GM19438 (cell line): Measurements from ENCODE around the gene USH1C.
A peak's percentile ranks its signal among the peaks of the same experiment; 100 is the strongest.

Experiments used
- ATAC-seq: cut with Tn5 transposase; IDR thresholded peaks from one replicate; pipeline ENCODE4 v1.9.1; 2021; ENCODE audit warnings: low read depth; ENCODE audit not compliant: unreplicated experiment

Gene USH1C

DNA sequence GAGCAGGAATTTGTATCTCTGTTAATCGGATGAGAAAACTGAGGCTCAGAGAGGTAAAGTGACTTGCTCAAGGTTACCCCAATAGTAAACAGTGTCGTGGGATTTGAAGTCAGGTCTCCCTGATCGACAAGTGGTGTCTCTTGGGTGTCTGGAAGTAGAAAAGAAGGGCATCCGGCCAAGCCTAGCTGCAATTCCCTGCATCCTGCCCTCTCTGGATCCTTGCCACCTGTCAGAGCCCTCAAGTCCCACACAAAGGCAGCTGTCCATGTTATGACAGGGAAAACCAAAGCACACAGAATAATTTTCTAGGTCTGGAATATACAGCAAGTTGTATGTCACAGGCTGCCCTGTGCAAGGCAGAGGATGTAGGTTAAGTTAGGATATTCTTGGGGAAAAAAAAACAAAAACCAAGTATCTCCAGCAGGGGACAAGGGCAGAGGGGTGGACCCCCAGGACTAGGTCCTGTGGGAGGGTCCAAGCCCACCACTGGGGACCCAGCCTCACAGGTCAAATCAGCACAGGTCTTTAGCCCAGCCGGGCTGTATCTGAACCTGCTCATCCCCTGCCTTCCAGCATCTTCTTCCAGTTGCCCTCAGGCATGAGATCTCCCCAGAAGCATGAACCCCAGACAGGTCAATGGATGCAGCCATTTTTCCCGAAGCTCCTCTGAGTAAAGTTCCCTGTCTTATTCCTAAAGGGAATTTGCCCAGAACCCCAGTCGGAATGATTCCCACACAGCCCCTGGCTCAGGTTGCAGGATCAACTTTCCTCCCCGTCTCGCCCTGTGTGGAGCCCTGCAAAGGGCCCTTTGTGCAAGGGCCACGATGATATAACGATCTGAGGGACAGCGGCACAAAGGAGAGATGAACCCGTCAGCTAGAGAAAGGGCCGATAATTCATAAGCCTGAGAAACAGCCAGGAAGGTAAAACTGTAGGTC lies 15.0 kb downstream of the USH1C start:
- ATAC-seq: no peak

DNA sequence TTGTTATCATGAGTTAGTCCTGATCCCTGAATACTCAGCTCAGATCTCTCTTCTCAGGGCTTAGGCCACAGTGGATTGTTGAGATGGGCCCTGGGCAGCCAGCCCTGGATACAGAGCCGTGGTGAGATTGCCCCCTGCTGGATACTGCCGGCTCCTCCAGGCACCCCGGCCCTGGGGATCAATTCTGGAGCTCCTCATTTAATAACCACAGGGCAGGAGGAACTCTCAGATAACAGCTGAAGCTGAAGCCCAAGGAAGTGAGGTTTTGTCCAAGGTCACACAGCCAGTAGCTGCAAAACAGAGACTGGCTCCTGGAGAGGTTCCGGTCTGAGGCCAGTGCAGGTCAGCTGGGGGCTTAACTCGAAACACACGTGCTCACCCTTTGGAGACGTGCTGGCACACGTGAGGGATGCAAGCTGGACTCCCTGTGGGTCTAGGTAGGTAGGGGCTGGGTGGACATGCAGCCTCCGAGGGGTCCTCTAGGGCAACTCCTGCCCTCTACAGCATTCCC lies 16.0 kb downstream of the USH1C start:
- peak; percentile 84 for ATAC-seq

DNA sequence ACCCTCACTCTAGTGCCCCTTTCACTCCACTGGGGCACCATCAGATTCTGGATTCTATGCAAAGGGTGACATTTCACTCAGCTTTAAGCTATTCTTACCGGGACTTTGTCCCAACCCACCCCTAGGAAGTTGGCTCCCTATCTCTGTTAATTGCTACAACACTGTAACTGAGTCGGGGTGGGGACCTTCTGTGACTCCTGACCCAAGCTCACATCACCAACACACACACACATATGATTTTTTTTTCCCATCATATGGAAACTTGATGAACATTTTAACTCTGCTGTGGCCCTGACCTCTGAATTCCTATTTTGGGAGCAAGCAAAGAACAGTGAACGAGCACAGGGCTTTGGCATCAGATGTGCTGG lies 16.6 kb downstream of the USH1C start:
- no peak for ATAC-seq

DNA sequence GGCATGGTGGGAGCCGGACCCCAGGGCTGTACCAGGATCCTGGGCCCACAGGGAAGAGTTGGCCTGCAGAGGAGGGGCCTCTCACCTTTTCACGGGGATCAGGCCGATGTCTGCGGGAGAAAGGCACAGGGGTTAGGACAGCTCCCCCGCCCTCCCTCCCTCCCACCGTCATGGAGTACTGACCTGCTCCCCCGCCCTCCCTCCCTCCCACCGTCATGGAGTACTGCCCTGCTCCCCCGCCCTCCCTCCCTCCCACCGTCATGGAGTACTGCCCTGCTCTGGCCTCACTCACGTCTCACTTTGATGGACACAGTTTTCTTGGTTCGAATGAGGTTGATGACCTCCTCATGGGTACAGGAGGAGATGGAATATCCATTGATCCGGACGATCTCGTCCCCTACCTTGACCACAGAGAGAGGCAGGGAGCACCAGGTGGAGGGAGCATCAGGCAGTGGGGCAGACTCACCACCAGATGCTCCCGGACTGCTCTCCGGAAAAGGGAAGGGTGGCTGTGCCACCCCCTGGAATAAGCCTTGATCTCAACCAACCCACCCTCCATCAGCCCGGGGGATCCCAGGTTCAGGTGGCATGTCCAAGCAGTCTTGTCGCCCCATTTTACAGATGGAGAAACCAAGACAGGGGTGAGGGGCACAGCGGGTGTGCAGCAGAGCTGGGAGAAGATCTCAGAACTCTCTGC lies 17.1 kb downstream of the USH1C start:
- no peak for ATAC-seq

DNA sequence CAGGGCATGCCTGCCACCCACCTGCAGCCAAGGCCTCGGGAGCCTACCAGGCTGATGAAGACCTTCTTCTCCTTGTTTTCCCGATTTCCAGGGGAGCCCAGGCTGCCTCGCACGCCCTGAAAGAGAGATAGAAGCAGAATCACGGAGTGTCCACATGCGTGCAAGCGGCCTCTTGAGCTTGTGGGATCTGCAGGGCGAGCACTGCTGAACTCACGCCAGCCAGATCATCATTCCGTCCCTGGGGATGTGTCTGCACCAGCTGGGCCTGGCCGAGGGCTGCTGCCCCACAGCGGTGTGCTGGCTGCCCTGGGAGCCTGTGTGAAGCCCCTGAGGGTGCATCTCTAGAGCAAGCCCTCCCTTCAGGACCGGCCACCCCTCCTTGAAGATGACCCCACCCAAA lies 17.9 kb downstream of the USH1C start:
- no peak for ATAC-seq

DNA sequence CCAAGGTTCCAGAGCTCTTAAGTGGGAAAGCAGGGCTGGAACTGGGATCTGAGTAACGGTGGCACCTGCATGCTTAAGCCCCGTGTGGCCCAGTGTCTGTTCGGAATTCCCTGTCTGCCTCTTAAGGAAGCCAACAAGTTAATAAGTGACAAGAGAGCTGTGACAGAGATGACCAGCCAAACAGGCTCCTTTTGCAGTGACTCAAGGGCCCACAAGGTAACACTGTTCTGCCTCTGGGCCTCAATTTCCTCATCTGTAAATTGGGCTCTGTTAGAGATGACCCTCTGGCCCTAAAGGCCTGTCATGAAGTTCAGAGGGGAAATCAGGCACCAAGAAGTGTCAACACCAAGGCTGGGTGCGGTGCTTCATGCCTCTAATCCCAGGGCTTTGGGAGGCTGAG lies 18.6 kb downstream of the USH1C start:
- no peak for ATAC-seq

DNA sequence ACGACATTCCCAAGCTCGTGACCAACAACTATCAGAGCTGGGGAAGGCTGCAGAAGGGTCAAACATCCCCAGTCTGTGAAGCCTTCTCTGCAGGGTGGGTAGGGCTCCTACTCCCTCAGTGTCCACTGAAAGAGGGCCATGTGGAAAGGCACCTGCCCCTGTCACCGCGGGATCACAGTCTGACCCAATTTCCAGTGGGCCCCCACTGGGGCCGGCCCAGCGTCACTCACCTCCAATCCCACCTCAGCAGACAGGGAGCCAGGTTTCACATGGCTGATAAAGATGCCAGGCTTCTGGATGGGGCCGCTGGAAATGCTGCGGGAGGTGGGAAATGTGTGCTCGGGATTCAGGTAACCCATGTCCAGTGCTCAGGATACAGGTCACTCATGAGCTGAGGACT lies 20.0 kb downstream of the USH1C start:
- no peak for ATAC-seq

DNA sequence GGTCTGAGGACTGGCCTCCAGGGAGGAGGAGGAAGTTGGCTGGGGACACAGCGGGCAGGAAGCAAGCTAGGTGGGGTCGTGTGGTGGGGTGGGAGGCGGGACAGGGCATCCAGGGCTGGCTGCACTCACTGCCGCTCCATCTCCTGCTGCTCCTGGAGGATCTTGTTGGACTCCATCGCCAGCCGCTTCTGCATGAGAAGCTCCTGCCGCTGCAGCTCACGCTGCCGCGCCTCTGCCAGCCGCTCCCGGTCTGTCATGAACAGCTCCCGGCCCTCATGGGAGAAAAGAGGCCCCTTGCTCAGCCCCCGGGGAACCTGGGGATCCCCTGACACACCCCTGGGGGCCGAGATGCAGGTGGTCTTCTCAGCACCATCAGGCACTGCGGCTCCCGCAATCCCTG lies 21.6 kb downstream of the USH1C start:
- no peak for ATAC-seq

DNA sequence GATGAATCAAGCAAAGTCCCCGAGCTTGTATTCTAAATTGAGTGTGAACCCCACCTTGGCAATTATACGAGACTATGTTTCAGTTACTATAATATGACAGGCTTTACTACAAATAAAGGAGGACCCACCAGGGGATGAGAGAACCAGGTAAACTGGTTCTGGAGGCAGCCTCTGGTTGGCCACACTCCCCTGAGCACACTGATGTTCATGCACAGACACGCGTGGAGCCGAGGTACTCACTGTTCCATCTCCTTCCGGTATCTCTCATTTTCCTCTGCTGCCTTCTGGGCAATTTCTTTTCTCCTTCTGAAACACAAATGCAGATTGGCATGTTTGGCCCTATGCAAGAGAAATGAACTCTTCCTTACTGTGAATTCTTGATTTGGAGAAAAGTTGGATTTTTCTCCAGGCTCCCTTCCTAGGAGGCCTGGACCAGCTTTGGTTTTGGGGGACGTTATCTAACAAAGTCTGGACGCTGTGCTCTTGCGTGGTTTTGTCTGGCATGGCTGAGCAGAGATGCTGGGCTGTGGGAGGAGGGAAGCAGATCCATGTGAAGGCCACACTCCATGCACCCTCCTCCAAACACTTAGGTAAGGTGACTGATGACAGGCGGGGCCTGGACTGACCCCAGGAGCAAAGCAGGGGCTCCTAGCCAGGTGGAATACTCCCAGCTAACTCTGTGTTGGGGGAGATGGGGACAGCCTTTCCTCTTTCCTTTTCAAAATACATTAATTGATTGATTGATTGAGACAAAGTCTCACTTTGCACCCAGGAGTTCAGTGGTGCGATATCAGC lies 22.9 kb downstream of the USH1C start:
- ATAC-seq: no peak

DNA sequence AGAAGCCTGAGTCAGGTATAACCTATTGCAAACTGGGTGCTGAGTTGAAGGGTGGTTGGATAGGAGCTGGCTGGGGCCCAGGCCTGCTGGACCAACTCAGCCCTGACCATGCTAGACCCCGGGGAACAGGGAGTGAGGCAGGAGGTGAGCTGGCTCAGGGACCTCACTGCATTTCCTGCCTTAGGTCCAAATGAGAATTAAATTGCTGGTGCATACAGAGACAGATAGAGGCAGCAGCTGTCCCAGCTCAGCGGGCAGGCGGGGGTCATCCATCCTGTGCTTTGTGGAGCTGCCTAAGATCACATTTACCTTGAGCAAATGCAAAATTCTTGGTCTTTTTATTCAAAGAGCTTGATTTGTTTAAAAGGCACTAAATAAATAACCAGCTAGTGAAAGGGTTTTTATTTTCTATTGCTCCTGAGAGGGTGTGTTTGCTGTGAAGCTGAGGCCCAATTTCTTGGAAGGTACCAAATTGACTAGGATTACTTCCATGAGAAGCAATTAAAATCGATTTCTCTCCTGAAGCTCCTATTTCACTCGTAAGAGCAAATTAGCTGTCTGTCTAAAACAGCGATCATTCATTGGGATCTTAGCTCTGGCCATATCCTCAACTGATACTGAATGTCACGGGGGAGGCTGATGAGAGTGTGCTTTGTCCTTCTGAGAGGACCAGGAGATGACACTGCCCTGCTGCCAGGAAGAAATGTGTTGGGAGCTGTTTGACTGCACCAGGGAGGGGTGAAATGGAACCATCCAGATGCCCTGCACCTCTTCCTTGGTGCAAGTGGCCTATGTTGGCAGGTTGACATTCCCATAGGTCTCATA lies 24.9 kb downstream of the USH1C start:
- no peak for ATAC-seq

DNA sequence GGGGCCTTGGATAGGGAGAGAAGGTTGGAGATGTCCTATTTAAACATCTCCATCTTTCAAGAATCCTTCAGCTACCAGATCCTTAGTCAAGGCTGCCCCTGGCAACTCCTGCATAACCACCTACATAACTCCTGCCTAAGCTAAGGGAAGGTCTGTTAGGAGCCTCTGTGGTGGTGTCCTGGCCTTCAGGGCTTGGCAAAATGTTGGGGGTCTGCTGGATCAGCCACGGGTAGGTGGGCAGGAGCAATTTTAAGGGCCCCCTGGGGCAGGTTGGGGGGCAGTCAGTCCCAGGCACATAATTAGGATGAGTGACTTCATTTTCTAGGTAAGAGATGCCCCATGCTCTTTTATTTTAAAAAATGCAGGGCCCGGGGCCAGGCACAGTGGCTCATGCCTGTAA lies 25.9 kb downstream of the USH1C start:
- no peak for ATAC-seq

DNA sequence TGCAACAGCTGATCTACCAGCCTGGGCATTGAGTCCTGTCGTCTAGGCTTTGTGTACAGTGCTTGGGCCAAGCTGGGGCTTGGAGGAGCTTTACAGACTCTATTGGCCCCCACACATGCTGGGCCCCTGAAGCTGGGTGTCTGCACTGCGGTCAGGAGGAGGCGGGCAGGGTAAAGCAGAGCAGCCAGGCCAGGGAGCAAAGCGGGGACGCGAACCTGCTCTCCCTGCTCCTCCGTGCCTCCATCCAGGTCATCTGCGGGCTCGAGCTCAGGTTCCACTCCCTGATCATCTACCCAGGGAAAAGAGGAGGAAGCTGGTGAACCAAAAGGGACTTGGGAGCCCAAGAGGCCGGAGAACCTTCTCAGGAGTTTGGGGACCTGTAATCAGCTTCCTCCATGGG lies 27.0 kb downstream of the USH1C start:
- ATAC-seq: no peak

DNA sequence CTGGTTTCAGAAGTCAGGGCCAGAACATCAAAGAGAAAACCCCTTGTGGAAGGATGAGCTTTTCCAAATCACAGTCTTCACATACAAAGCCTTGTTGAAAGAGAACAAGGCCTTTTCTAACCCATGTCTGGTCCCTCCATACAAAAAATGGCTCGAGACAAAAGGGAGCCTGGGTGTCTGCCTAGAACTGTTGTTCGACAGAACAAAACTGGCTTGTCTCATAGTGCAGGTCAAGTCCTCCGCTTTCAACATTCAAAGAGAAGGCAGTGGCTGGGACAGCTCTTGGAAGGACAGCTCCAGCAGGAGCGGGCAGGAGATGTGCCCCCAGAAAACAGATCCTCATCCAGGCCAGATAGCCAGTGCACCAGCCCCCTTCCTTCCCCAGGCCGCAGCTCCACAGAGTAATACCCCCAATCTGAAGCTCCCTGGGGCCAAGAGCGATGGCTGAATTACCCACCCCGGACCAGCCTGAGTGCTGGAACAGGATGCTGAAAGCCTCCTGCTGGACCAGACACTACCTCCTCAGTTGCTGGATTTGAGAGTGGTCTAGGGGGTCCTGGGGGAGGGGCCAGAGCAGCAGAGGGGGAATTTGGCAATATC lies 27.6 kb downstream of the USH1C start:
- no peak for ATAC-seq

DNA sequence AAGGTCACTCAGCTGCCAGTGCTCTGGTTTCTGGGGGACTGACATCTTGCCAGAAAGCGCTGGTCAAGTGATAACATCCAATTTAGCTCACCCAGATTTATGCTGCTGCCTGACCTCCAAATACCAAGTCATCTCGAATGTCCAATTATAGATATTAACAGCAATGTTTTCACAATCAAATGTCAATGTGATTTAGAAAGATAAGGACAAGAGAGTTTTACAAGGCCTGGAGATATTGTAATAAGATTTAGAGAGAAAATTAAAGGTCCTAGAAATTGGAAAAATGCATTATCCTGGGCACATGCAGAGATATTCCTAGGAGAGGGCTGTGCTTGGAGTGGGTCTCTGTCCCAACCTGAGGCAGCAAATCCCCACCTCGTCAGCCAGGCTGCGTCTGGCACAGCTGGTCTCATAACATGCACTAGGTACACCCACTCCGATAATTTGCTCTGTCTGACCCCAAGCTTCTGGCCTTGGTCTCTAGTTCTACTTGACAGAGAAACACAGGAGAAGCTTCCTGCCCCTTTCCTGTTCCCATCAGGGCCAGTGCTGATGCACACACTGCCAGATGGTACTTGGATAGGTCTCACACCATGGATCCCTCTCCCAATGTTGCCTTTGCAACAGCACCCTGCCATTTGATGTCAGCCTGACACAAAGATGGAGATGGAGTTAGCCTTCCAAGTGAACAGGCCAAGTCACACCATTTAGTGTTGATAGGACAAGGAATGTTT lies 28.6 kb downstream of the USH1C start:
- no peak for ATAC-seq

DNA sequence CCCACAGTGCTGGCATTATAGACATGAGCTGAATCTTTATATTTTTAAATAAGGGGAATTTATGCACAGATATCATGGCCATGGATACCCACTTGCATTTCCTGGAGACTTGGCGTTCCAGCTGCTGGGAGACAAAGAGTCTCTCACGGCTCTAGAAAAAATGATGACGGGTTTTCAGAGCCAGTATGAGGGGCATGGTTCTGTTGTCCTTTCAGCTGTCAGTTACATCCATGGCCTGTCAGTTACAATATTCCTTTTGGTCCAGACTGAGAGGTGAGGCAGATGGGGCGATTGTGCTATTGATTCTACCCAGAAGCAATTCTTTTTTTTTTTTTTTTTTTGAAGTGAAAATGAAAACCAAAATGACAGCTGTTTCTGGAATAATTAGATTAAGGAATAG lies 29.7 kb downstream of the USH1C start:
- no peak for ATAC-seq

DNA sequence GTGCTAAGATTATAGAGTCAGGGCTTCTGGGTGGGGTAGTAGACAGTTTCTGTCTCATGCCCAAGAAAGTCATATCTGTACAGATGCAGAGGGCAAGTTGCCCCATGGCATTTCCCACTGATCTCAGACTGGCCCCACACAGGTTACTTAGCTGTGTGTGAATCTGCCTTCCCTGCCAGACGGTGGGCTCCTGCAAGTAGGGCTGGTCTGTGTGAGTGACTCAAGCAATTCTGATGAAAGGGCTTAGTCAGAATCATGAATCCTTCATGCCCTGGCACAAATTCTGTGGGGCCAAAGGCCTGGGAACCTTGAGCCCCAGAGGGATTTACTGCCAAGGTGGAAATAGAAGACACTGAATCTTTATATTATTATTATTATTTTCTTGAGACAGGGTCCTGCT lies 30.4 kb downstream of the USH1C start:
- ATAC-seq: no peak

DNA sequence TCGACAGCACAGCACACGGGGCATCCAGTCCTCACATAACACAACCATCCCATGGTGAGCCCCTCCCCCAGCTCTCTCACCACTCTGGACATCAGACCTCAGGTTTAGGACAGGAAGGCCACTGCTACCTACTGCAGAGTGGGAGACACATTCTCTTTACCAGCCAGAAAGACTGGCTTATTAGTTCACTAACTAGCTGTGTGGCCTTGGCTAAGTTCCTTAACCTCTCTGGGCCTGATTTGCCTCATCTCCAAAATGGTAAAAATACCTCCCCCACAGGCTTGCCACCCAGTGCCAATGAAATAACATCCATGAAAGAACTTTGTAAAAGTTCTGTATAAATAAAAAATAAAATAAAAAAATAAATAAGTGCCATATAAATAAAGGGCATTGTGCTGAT lies 32.1 kb downstream of the USH1C start:
- ATAC-seq: no peak

DNA sequence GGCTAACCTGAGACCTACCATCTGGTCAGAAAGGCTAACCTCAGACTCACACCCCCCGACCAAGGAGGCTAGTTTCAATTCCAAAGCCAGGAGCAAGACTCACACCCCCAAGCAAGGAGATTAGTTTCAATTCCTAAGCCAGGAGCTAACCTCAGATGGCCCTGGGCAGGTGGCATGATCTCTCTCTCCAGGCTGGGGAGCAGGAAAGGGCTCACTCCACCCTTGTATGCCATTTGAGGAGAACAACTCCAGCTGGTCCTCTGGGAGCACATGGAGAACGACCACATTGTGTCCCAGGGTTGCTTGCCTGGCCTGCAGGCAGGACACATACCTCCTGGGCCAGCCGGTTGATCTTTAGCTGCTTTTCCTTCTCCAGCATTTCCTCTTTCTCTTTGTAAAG lies 32.6 kb downstream of the USH1C start:
- ATAC-seq: no peak

DNA sequence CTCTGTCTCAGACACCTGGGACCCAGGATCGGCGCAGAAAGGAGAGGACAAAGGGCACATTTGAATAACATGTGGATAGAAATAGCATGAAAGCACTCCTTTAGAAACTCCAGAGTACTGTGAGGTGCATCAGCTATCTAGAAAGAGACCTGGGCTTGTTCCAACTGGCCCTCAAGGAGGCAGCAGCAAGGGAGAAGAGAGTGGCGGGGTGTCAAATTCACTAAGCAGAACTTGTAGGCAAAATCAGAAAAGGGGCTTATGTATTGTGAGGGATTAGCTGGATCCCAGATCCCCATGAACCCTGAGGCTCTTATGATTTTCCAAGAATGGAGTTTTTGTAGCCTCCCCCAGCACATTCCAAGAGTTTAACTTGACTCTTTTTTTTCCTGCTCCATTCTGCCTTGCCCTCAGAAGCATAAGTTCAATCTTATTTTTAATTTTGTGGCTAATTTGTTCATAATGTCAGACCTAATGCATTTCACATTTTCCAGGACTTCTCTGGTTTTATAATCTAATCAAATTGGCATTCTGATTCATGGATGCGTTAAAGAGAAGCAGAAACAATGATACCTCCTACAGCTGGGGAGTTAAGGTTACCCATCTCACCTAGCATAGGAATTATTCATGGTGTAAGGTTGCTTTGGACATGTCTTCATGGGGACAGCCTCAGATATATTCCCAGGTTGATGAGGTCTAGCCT lies 33.6 kb downstream of the USH1C start:
- ATAC-seq: no peak
